Activated CD8-positive, alpha-beta memory T cell treated with anti-CD3 and anti-CD28 coated beads, Interleukin-2, amount 10 ng/mL, durations not matched to agents 7 days and 5 days (primary cell): ENCODE measurements around the gene DSEL. TPM values are rescaled to one million over a fixed set of nuclear protein-coding genes. Genes with fewer than 3 reads are reported as not detected.
A peak's percentile ranks its signal among the peaks of the same experiment; 100 is the strongest.

Experiments
- ATAC-seq: fragments of 150-1000 bp; cut with Tn5 transposase; one replicate; pipeline ENCODE4 v1.10.0; 2021; ENCODE audit warnings: moderate library complexity
- CTCF ChIA-PET: fragments of 350-600 bp; sonication (Branson Sonifier 250); formaldehyde crosslinking; loops from one replicate; lab custom pipeline; 2021; ENCODE audit warnings: antibody characterized with exemption; lab: Charles Lee
- DNase-seq: peaks from one replicate; pipeline ENCODE4 v3.0.0-alpha.2; 2020
- H3K27ac Mint-ChIP-seq: one replicate; pipeline ENCODE4 v1.8.0; 2021; ENCODE audit warnings: mild to moderate bottlenecking, mixed read lengths
- H3K27me3 Mint-ChIP-seq: one replicate; pipeline ENCODE4 v1.8.0; 2021; ENCODE audit warnings: mixed read lengths
- H3K36me3 Mint-ChIP-seq: one replicate; pipeline ENCODE4 v1.8.0; 2021; ENCODE audit warnings: mild to moderate bottlenecking, mixed read lengths
- H3K4me1 Mint-ChIP-seq: one replicate; pipeline ENCODE4 v1.8.0; 2021; ENCODE audit warnings: mixed read lengths
- H3K4me3 Mint-ChIP-seq: one replicate; pipeline ENCODE4 v1.8.0; 2021; ENCODE audit warnings: mild to moderate bottlenecking, moderate library complexity, mixed read lengths
- H3K9me3 Mint-ChIP-seq: one replicate; pipeline ENCODE4 v1.8.0; 2022; ENCODE audit warnings: low read depth, mixed read lengths
- total RNA-seq, 2 experiments: library from RNA; stranded (reverse); gene quantifications; one replicate each; pipeline ENCODE4 v1.2.3, GENCODE V29; 2021

DSEL gene
- total RNA-seq, 2 experiments from 2014 or later = 0.05 to 0.06 TPM

GRCh38 chr18:67515942-67516538, 480 bp downstream of the DSEL start:
- Mint-ChIP-seq H3K27ac (no peak overlapping the region), H3K36me3 (no peaks in the 10 kb centered on the region), H3K4me3 (peak overlapping the region; percentile 80), H3K9me3 (no peaks in the 10 kb centered on the region), H3K27me3 (peaks cover 48% of the 10 kb centered on the region), H3K4me1 (peaks cover 10% of the 10 kb centered on the region)
- DNase-seq (peak; percentile 72), ATAC-seq (peak; percentile 12)
- CTCF ChIA-PET = interaction anchor here (0.5 to 1.8 kb wide), 11 partner anchors 14 to 1452 kb away, joined by 3 to 4 read pairs (median 3); no protein-coding TSS in a partner anchor

- DNase-seq = no peak
- H3K27me3 Mint-ChIP-seq = peaks cover 46% of the 10 kb centered on the region
- H3K4me1 Mint-ChIP-seq = peaks cover 10% of the 10 kb centered on the region
- no peak for ATAC-seq
- H3K27ac Mint-ChIP-seq = peak overlapping the region; percentile 17
- peak overlapping the region; percentile 80 for H3K4me3 Mint-ChIP-seq
- no peaks in the 10 kb centered on the region for H3K36me3 Mint-ChIP-seq
- H3K9me3 Mint-ChIP-seq = no peaks in the 10 kb centered on the region
- CTCF ChIA-PET = interaction anchor here (1.0 to 1.6 kb wide), 4 partner anchors 13 to 95 kb away, joined by 3 to 4 read pairs (median 4); no protein-coding TSS in a partner anchor
These were observed 1.5 kb downstream of the DSEL start for GRCh38 chr18:67514901-67515540.

DNA sequence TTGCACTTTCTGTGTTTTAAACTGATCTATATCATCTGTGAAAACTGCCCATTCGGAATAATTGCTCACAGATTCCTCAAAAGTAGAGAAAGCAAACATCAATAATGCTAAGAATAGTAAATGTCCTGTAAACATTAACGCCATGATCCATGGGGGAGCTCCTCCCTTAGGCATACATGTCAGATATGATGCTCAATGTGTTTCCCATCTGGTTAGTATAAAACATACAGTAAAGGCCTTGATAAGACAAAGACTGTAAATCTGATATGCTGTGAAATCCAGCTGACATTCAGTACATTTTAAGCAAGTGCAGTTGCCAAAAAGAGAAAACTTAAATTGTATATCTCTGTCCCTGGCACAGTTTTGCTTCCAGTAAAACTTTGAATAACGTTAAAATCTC, 2.1 kb downstream of the DSEL start:
- H3K27me3 Mint-ChIP-seq = peaks cover 41% of the 10 kb centered on the region
- no peak overlapping the region for H3K27ac Mint-ChIP-seq
- no peak overlapping the region for H3K4me3 Mint-ChIP-seq

DNA sequence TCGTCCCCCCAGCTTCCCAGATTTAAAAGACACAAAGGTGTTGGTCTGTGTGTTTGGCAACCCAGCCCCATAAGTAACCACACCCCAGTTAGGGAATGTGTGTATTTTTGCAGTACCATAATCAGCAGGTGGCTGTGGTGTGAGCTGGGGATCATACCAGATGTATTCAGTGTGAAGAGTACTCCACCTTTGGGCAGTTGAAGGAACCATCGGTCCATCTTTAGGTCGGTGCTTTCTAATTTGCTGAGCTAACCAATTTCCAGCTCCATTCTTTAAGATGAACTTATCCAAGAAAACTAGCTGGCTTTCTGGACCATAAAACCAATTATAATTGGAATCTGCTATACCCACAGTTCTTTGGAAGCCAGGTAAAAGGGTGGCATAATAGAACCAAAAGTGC, 3.2 kb downstream of the DSEL start:
- H3K27ac Mint-ChIP-seq = no peak overlapping the region
- H3K4me3 Mint-ChIP-seq = no peak overlapping the region
- H3K9me3 Mint-ChIP-seq = no peaks in the 10 kb centered on the region
- no peak for ATAC-seq
- H3K27me3 Mint-ChIP-seq = peaks cover 31% of the 10 kb centered on the region
- DNase-seq = no peak
- peaks cover 10% of the 10 kb centered on the region for H3K4me1 Mint-ChIP-seq
- H3K36me3 Mint-ChIP-seq = no peaks in the 10 kb centered on the region
- CTCF ChIA-PET = no interaction called here

More for the DNA sequence above, 2.1 kb downstream of the DSEL start:
- CTCF ChIA-PET = interaction anchor here (1.2 kb wide), 1 partner anchor 94 kb away, joined by 4 read pairs; no protein-coding TSS in a partner anchor
- no peaks in the 10 kb centered on the region for H3K36me3 Mint-ChIP-seq
- H3K9me3 Mint-ChIP-seq = no peaks in the 10 kb centered on the region
- peaks cover 10% of the 10 kb centered on the region for H3K4me1 Mint-ChIP-seq
- DNase-seq (no peak), ATAC-seq (no peak)

DNA sequence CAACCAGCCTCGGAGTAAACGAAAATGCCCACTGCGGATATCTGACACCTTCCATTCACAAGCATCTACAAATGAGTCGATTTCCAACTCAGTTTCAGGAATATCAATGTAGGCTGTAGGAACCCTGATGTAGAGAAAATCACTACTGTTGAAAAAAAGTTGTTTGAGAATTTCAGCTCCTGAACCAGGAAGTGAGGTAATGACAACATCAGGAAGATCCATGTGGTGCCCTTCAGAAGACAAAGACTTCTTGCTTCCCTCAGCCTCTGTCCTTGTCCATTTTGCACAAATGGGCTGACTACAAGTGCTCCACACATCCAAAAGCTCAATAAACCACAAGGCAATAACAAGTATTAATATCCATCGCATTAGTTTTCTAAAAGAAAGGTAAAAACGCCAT, 4.7 kb downstream of the DSEL start:
- Mint-ChIP-seq H3K27me3 (peaks cover 19% of the 10 kb centered on the region), H3K9me3 (no peaks in the 10 kb centered on the region), H3K27ac (no peak overlapping the region), H3K4me1 (peaks cover 5% of the 10 kb centered on the region), H3K36me3 (no peaks in the 10 kb centered on the region), H3K4me3 (no peak overlapping the region)
- DNase-seq = no peak
- CTCF ChIA-PET = no interaction called here
- ATAC-seq = no peak

- Mint-ChIP-seq H3K4me1 (peaks cover 3% of the 10 kb centered on the region), H3K27ac (no peak overlapping the region), H3K36me3 (no peaks in the 10 kb centered on the region), H3K4me3 (no peak overlapping the region), H3K9me3 (no peaks in the 10 kb centered on the region), H3K27me3 (peaks cover 16% of the 10 kb centered on the region)
- ATAC-seq (no peak), DNase-seq (no peak)
- CTCF ChIA-PET = no interaction called here
These were observed 5.7 kb downstream of the DSEL start for GRCh38 chr18:67510831-67511230.

DNA sequence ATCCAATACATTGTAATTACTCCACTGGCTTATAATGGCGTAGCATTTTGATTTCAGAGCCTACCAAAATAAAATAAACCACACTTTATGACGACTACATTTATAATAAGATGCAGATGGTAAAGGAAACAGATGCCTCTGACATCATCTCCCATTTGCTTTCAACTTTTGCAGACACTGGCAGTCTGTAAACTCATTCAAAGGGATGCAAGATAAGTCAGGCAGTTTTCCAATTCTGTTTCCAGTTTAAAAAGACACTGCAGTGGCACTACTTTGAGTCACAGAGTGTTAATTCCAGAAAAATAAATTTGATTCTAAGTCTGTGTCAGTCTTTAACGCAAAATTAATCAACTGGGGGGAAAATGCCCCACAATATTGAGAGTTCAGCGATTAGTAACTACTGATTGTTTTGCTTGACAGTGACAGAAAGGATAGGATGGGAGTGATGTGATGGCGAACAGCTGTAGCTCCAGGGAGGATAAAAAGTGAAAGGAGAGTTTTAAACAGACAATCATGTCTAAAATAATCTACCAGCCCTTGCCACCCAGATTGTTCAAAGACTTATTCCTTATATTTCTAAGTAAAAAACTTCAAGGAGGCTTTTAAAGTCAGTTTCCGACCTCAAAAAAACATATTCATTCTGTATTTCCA, 6.7 kb downstream of the DSEL start:
- no peak for DNase-seq
- CTCF ChIA-PET = no interaction called here
- no peak for ATAC-seq
- Mint-ChIP-seq H3K4me1 (no peaks in the 10 kb centered on the region), H3K27ac (no peak overlapping the region), H3K36me3 (no peaks in the 10 kb centered on the region), H3K9me3 (no peaks in the 10 kb centered on the region), H3K27me3 (peaks cover 6% of the 10 kb centered on the region), H3K4me3 (no peak overlapping the region)

- Mint-ChIP-seq H3K4me3 (no peak overlapping the region), H3K4me1 (no peaks in the 10 kb centered on the region), H3K27me3 (peaks cover 4% of the 10 kb centered on the region), H3K27ac (no peak overlapping the region), H3K36me3 (no peaks in the 10 kb centered on the region), H3K9me3 (no peaks in the 10 kb centered on the region)
- DNase-seq (no peak), ATAC-seq (no peak)
- CTCF ChIA-PET = interaction anchor here (0.5 kb wide), 1 partner anchor 1224 kb away, joined by 3 read pairs; no protein-coding TSS in a partner anchor
These were observed 8.4 kb downstream of the DSEL start for GRCh38 chr18:67508146-67508545.

DNA sequence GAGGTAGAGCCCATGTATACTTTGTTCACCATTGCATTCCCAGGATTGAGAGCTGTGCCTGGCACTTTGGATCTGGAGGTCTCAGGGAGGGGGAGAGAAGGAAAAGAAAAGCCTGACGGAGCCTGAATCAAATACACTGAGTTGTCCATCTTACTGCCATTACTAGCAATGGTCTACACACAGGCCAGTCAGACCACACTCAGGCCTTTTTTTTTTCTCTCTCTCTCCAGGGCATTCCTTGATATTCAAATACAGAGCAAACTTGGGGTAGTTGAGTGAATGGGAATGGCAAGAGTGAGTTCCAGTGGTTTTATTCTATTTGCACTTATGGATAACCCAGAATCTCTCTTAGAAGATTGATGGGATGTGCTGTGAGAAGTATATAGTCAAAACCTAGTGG, 11.8 kb downstream of the DSEL start:
- Mint-ChIP-seq H3K4me1 (no peaks in the 10 kb centered on the region), H3K9me3 (no peaks in the 10 kb centered on the region), H3K27me3 (peaks cover 4% of the 10 kb centered on the region), H3K4me3 (no peak overlapping the region), H3K36me3 (no peaks in the 10 kb centered on the region), H3K27ac (no peak overlapping the region)
- CTCF ChIA-PET = no interaction called here
- DNase-seq (no peak), ATAC-seq (no peak)

- CTCF ChIA-PET = no interaction called here
- H3K27ac Mint-ChIP-seq = no peak overlapping the region
- H3K4me1 Mint-ChIP-seq = no peaks in the 10 kb centered on the region
- H3K36me3 Mint-ChIP-seq = no peaks in the 10 kb centered on the region
- no peaks in the 10 kb centered on the region for H3K9me3 Mint-ChIP-seq
- DNase-seq = no peak
- H3K27me3 Mint-ChIP-seq = peaks cover 4% of the 10 kb centered on the region
- ATAC-seq = no peak
- H3K4me3 Mint-ChIP-seq = no peak overlapping the region
These were observed 15.9 kb downstream of the DSEL start for GRCh38 chr18:67500522-67501205.

DNA sequence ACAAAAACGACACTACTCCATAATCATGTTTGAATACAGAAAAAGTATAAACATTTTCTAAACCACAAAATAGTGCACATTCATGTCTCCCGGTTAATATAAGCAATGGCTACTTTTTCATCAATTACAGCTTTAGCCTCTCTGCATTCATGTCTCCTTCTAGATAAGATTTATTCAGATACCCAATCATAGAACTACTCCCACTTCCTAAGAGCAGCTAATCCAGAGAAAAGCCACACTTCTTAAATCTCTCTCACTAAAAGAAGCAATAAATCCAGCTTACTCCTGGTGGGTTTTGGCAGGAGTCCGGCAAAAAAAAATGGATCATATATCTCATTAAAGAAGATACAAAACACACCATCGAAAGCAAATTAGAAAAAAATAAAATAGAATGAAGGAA, 20.1 kb downstream of the DSEL start:
- Mint-ChIP-seq H3K27me3 (peaks cover 2% of the 10 kb centered on the region), H3K9me3 (no peaks in the 10 kb centered on the region), H3K4me3 (no peak overlapping the region), H3K36me3 (no peaks in the 10 kb centered on the region), H3K4me1 (no peaks in the 10 kb centered on the region), H3K27ac (no peak overlapping the region)
- ATAC-seq (no peak), DNase-seq (no peak)
- CTCF ChIA-PET = no interaction called here

GRCh38 chr18:67486534-67486933, 30.0 kb downstream of the DSEL start:
- Mint-ChIP-seq H3K4me3 (no peak overlapping the region), H3K27ac (no peak overlapping the region), H3K4me1 (no peaks in the 10 kb centered on the region), H3K27me3 (peaks cover 2% of the 10 kb centered on the region), H3K36me3 (no peaks in the 10 kb centered on the region), H3K9me3 (no peaks in the 10 kb centered on the region)
- ATAC-seq (no peak), DNase-seq (no peak)
- CTCF ChIA-PET = no interaction called here

- CTCF ChIA-PET = no interaction called here
These were observed 30.9 kb downstream of the DSEL start for GRCh38 chr18:67485655-67486054.

More at GRCh38 chr18:67485655-67486054, 30.9 kb downstream of the DSEL start:
- H3K27me3 Mint-ChIP-seq = peaks cover 2% of the 10 kb centered on the region
- DNase-seq (no peak), ATAC-seq (no peak)
- H3K27ac Mint-ChIP-seq = no peak overlapping the region
- no peaks in the 10 kb centered on the region for H3K9me3 Mint-ChIP-seq
- H3K4me1 Mint-ChIP-seq = no peaks in the 10 kb centered on the region
- H3K4me3 Mint-ChIP-seq = no peak overlapping the region
- no peaks in the 10 kb centered on the region for H3K36me3 Mint-ChIP-seq
